CD4-positive, alpha-beta T cell treated with Interleukin-4 for 1 hour (primary cell): ENCODE results near the gene RFX2.
"Not testable (repeated sequence)": the region's sequence is repeated elsewhere in the genome, so short reads cannot be mapped to it uniquely, and the experiment has no call there.

Experiments used
- DNase-seq, 2 donors: peaks; one replicate each; pipeline ENCODE4 v3.0.0-alpha.2; 2020 to 2022

RFX2 gene

DNA sequence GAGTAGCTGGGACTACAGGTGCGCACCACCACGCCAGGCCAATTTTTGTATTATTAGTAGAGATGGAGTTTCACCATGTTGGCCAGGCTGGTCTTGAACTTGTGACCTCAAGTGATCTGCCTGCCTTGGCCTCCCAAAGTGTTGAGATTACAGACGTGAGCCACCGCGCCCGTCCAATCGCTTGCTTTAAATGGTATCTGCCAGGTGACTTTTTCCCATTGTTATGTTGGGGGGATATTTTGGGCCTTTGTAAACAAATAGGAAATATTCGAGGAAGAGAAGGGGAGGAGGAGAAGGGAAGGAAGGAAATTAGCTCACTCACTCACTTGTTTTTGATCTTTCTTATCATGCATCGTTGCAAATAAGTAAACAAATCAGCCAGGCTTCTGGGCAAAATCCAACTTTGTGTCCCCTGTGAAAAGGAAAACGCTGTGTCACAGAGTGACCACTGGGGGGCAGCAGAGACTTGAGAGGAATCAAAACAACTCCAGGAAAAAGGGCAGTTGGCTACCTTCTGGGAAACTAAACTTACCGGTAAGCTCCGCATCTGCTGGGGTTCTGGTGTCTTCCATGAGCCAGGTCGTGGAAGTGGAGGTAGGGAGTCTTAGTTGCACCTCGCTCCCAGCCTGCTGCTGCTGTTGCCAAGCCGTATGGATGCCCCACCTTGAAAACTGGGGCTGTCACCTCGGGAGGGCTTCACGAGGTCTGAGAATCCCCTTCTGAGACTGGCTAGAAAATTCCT lies 123.1 kb downstream of the RFX2 start:
- peak; percentile 70 to 77 for DNase-seq

DNA sequence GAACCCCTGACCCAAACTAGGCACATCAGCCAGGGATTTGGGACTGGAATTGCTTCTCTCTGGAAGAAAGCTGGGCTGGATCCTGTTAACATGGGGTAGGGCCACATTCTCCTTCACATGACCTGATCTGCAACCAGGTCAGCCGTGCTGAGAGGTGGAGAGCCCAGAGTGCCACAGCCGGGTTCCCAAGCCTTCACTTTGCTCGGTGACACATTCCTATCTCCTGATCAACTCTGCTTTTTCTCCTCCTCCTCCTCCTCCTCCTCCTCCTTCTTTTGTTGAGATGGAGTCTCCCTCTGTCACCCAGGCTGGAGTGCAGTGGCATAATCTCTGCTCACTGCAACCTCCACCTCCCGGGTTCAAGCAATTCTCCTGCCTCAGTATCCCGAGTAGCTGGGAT lies 124.5 kb downstream of the RFX2 start:
- not testable (repeated sequence) for DNase-seq

DNA sequence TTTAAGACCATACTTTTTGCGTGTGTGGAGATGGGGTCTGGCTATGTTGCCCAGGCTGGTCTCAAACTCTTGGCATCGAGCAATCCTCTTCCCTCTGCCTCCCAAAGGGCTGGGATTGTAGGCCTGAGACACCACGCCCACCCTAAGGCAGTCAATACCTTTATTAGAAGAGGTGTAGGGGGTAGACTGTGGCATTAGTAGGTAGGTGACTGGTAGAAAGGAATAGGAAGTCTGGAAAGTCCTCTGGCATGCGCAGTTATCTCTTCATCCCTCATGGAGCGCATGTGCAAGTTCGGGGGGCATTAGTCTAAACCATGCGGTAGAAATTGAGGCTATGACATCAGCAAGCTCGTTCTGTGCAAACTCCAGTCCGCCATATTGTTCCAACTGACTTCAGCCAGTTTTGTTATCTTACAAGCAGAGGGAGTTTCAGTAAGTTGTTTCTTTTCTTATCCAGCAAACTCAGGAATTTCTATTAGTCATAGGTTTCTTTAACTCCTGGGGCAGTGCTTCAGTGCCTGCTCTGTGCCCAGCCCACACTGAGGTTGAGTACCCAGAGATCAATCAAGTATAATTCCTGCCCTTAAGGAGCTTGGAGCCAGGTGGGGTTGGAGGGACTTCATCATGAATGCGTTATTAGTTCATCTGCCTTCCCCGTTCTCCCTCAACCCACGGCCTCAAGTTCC lies 125.1 kb downstream of the RFX2 start:
- no peak for DNase-seq

GRCh38 chr19:5984600-5984999 lies 125.7 kb downstream of the RFX2 start:
- no peak for DNase-seq

DNA sequence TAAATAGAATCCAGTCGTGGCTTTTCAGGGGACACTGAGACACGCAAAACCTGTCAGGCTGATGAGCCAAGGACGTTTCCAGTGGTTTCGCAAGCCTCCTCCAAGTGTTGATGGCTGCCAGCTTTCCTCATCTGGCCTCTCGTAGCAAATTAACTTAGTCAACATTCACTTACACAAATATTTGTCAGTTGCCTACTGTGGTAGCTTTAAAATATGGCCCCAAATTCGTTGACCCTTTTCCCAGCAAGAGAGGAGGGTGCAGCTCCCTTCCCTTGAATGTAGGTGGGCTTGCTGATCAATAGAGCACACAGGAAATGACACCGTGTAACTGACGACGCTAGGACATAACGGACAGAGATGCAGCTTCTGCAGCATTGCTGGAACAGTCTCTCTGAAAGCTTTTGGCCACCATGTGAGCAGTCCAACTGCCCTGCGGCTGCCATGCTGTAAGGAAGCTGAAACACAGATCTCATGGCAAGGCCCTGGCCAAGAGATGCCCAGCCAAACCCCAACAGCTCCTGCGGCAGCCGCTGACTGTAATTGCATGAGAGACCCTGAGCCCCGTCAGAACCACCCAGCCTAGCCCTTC lies 126.8 kb downstream of the RFX2 start:
- no peak for DNase-seq

DNA sequence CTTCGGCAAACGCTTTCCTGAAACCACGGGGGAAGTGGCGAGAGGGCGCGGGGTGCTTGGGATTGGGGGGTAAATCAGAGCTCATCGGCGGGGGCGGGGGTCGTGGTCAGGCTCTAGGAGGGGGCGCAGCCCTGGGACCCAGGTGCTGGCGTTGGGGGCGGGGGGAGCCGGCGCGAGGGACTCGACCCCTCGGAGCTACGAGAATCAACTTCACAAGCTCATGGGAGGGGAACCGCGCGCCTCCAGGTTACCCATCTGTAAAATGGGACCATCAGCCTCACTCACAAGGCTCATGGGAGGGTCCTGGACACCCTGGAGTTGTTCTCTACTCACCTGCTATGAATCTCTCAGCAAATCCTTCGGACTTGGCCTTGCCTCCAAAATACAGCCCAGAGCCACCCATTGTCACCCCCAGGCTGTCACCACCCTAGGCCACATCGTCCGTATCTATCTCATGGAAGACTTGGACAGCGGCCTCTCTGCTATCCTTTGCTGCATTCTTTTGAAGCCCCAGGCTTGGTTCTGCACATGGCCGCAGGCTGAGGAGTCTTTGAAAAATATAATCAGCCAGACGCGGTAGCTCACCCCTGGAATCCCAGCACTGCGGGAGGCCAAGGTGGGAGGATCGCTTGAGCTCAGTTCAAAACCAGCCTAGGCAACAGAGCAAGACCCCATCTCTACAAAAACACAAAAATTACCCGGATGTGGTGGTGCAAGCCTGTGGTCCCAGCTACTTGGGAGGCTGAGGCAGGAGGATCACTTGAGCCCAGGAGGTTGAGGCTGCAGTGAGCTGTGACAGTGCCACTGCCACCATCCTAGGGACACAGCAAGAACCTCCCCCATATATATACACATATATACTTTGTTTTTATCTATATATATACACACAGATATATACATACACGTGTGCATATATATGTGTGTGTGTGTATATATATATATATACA lies 131.4 kb downstream of the RFX2 start:
- DNase-seq = no peak

GRCh38 chr19:5977785-5978605 lies 132.3 kb downstream of the RFX2 start, which contains the start of gene RANBP3:
RANBP3 (minus strand) TSS chr19:5978140; CDS start chr19:5978082, 58 bp downstream.
- DNase-seq = peak; percentile 99 to 100

DNA sequence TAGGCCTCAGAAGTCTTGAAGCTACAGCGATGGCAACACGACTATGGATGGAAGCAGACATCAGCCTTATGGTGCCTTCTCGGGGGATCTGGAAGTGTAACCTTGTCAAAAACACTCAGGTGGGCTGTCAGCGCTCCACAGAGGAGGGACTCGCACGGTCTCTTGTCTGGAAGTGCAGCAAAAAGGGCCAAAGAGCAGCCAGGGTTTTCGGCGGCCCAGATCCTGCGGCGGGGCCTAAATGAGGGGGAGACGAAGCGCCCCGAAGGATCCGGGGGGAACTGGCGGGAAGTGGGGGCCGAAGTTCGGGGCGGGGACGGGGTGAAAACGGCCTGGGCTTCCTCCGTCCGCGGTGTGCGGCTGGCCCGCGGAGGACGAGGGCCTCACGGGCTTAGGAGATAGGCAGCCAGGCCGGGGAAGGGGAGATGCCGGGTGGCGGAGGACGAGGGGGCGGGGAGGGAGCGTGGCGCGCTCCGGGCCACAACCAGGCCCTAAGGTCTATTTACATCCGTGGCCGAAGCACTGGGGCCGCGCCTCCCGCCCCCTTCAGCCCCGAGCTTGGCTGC lies 133.0 kb downstream of the RFX2 start:
- DNase-seq = no peak

GRCh38 chr19:5976768-5977167 lies 133.5 kb downstream of the RFX2 start:
- no peak for DNase-seq

DNA sequence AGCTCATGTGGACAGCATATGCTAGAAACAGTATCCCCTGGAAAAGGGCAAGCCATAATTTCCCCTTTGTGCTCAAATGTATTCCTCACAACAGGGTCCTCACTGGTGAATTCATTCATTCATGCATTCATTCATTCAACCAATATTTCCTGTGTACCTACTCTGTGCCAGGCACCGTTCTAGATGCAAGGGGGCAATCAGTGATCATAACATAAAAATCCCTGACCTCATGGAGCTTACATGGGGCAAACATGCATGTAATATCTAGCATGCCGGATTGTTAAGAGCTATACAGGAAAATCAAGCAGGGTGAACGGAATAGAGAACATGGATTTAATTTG lies 134.9 kb downstream of the RFX2 start:
- no peak for DNase-seq

DNA sequence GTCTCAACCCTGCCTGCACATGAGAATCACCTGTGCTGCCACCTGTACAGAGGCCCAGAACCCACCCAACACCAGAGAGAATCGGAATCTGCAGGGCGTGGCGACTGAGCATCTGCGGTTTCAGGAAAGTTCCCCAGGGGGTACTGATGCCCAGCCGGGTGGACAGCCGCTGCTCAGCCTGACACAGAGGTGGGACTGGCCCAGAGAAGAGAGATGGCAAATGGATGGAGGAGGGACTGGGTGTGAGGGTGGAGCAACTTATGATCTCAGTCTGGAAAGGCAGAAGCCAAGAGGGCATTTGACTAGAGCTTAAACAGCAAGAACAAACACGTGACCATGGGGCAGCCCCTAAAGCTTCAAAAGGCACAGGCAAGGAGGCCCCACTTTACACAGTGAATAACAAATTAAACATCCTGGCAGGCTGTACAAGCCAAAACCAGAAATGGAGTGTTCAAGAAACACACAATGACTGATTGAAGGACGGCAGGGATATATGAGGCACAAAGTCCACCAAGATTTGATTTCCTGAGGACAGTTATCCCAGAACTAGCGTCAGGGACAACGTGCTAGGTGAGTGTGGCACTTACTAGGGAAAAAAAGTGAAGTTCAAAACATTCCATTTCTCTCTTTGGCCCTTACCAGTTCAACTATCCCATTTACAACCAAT lies 135.4 kb downstream of the RFX2 start:
- peak; percentile 42 to 54 for DNase-seq

DNA sequence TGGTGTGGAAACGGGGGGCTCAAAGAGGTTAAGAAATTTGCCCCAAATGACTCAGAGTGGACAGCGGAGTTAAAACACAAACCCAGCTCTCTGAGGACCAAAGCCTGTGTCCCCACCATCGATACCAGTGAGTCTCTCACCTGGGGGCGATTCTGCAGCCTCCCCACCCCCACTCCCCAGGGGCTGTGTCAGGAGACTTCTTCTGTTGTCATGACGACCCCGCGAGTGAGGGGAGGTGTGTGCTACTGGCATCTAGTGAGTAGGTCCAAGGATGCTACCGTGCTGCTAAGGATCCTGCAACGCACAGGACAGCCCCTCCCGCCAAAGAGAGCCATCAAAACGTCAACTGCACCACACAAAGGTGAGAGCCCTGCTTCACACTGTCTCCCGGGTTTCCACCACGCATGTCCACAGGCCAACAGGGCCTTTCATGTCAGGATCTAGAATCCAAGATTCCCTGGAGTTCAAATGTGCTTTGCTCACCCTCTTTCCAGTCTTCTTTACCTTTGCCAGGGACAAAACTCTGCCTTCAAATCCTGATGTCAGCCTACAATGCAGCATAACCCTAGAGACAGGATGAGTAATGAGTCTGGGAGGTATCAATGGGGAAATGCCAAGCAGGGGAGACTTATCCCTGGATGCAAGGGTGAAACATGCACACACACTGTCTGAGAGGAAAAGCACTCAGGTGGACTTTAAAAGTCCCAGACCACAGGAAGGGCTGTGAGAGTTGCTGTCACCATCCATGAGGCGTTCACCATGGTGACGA lies 136.2 kb downstream of the RFX2 start:
- DNase-seq = no peak

- DNase-seq = no peak
These were observed 136.9 kb downstream of the RFX2 start for GRCh38 chr19:5973376-5973775.

DNA sequence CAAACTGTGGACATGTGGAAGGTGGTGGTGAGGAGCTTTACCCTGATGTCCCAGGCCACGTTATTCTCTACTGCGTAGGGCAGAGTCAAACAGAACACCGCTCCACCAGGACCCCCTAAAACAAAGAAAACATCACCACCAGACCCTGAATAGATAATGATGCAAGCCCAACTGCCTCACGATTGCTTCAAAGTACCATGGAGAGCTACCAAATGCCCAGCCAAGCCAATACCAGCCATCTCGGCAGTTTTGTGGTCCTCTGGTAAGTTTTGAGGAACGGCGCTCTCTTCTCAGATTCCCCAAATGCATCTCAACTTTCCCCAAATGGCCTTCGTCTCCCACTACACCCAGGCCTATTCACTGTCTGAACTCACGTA lies 138.0 kb downstream of the RFX2 start:
- DNase-seq = no peak

DNA sequence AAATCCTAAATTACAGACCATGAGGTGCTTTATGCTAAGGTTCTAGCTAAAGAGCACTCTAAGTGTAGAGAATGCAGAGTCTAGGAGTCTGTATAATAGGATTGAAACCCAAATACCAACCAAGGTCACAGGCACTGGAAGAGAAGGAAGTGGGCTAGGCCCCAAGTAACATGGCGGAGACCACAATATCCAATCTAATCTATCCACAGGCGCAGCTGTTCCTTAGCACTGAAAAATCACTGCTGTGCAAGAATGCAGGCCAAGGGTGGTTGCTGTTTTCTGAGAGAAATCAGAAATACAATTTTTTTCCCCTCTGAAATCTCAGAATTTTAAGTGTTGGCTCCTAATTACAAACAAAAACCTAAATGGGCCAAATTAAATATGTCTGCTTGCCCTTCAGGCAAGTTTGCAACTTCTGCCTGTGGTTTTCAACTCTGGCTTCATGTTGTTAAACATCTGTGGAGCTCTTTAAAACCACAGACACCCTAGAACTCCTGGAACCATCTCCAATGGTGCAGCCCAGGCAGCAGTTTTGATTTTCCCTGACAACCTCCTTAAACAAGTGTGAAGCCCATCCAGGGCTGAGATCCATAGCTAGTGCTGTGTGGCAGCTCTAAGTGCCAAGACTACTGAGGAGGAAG lies 138.5 kb downstream of the RFX2 start:
- no peak for DNase-seq

DNA sequence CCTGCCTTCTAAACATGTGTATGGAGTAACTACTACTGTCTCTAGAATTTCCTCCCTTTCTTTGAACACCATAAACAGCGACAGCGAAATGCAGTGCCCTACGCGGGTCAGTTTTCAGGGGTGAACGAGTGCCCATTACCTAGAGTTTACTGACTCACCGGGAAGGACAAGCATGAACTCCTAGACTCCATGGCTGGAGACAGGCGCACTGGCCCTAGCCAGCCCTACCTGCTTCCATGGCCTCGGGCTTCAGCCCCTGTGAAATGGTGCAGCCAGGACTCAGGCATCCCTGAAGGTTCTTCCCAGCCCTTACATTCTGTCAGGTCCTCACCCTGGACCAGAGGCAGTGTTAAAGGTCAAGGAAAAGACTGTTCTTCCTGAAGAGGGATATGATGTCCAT lies 140.8 kb downstream of the RFX2 start:
- DNase-seq = no peak

DNA sequence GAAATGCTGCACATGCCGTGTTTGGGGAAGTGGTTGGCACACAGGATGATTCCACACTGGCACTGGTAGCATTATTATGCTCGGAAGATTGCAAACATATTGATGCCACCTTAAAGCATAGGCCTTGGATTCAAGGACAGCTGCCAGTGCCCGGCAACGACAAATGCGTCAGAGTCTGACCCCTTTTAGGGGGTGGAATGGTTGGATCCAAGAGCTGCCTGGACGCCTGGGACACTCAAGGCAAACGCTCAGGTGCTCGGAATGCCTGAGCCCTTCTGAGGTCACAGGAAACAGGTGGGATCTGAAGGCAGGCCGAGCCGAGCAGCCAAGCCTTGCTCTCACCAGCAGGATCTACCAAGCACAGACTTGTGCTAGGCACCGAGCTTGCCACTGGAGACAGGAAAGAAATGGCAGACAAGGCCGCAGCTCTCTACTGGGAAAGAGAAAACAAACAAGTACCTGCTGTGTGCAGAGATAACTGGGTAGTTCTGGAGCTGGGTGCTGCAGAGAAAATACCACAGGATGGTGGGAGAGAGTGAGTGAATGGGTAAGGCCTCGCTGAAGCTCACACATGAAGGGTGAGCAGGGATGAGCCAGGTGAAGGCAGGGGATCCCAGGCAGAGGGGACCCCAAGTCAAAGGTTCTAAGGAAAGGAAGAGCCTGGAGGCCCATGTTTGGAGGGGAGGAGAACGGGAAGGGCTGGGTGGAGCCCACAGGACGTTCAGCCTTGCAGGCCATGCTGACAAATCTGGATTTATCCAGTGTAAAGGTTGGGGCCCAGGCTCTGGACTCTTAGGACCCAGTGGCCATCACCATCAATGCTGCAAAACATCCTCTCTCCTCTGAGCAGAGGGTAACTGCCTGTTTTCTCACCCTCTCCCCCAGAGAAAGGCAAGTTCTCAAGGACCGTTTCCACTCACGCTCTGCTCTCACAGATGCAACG lies 141.6 kb downstream of the RFX2 start:
- DNase-seq = no peak

DNA sequence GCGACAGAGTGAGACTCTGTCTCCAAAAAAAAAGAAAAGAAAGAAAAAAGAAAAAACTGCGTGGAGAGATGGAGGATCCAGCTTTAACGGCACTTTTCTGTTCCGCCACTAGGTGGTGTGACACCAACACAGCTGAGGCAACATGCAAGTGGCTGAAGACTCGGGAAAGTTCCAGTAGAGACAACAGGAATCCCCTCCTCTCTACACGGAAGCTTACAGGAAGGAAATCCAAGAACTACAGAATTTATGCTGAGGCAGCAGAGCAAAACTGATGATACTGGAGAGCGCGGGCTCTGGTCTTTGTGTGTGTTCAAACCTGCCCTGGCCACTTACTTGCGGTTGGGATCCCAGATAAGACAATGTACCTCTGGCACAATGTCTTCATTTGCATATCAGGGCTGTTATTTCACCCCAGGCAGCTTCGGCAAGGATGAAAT lies 142.3 kb downstream of the RFX2 start:
- DNase-seq = peak; percentile 65 to 71

- no peak for DNase-seq
These were observed 142.7 kb downstream of the RFX2 start for GRCh38 chr19:5967571-5967970.
